ENCODE data around the gene ALOX12B.

- TF ChIP-seq CTCF (IDR thresholded peaks at IDR 0.05) (peak; percentile 97), RCOR1 (IDR thresholded peaks at IDR 0.05; ENCODE audit: low read depth, low read length) (no peak), POLR2AphosphoS2 (conservative IDR thresholded peaks at IDR 0.05; ENCODE audit: low read length) (no peak), TP53 (CRISPR knock-in tag; IDR thresholded peaks at IDR 0.05) (no peak), EP300 (IDR thresholded peaks at IDR 0.05) (no peak), SMC3 (IDR thresholded peaks at IDR 0.05) (peak; percentile 72), POLR2A (IDR thresholded peaks at IDR 0.05; ENCODE audit: low read length) (no peak), NR3C1 (IDR thresholded peaks at IDR 0.05) (no peak), FOXS1 (CRISPR knock-in tag; IDR thresholded peaks at IDR 0.05) (no peak), CEBPB (IDR thresholded peaks at IDR 0.05) (0 out of 4 replicates have a peak, but pooled peaks of 1 of the 2 experiments have one; percentile 40), ZFP36 (IDR thresholded peaks at IDR 0.05; ENCODE audit: borderline replicate concordance, partially characterized antibody) (no peak), BHLHE40 (IDR thresholded peaks at IDR 0.05; ENCODE audit: low read depth, low read length) (no peak), USF2 (IDR thresholded peaks at IDR 0.05) (no peak), RNF2 (IDR thresholded peaks at IDR 0.05; ENCODE audit: borderline replicate concordance, low read depth) (no peak)
Measured at GRCh38 chr17:8118769-8119580, 31.5 kb upstream of the ALOX12B start.
